DND-41 (cell line): ENCODE results near the gene ZAP70.

Experiments
- EZH2 ChIP-seq: IDR thresholded peaks from 3 replicates; pipeline ENCODE4 v1.6.1; 2012; ENCODE audit warnings: borderline replicate concordance, low read depth, mild to moderate bottlenecking, moderate library complexity, low read length, inconsistent platforms; ENCODE audit not compliant: severe bottlenecking
- TF ChIP-seq, protein P1 (sequence below): IDR thresholded peaks from 2 replicates; pipeline ENCODE4 v1.5.1; 2012; ENCODE audit warnings: borderline replicate concordance, low read length, moderate library complexity, mild to moderate bottlenecking; ENCODE audit not compliant: poor library complexity, severe bottlenecking; ENCODE audit errors: extremely low read depth

- TF ChIP-seq, protein P1, sequence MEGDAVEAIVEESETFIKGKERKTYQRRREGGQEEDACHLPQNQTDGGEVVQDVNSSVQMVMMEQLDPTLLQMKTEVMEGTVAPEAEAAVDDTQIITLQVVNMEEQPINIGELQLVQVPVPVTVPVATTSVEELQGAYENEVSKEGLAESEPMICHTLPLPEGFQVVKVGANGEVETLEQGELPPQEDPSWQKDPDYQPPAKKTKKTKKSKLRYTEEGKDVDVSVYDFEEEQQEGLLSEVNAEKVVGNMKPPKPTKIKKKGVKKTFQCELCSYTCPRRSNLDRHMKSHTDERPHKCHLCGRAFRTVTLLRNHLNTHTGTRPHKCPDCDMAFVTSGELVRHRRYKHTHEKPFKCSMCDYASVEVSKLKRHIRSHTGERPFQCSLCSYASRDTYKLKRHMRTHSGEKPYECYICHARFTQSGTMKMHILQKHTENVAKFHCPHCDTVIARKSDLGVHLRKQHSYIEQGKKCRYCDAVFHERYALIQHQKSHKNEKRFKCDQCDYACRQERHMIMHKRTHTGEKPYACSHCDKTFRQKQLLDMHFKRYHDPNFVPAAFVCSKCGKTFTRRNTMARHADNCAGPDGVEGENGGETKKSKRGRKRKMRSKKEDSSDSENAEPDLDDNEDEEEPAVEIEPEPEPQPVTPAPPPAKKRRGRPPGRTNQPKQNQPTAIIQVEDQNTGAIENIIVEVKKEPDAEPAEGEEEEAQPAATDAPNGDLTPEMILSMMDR, result no peak
- TF ChIP-seq EZH2, result no peak
Measured at GRCh38 chr2:97754690-97755346, 41.4 kb downstream of the ZAP70 start.
